Stimulated activated CD4-positive, alpha-beta T cell treated with anti-CD3 and anti-CD28 coated beads, Interleukin-15, amount 100 ng/mL, for 1 hour (primary cell): ENCODE results near the gene D2HGDH.
"Not testable (repeated sequence)": the region's sequence is repeated elsewhere in the genome, so short reads cannot be mapped to it uniquely, and the experiment has no call there.

Experiments
- DNase-seq, 2 donors: peaks; one replicate each; pipeline ENCODE4 v3.0.0-alpha.2; 2020; ENCODE audit warnings: low read depth in 1 of 2, low spot score in 1 of 2

The D2HGDH gene

DNA sequence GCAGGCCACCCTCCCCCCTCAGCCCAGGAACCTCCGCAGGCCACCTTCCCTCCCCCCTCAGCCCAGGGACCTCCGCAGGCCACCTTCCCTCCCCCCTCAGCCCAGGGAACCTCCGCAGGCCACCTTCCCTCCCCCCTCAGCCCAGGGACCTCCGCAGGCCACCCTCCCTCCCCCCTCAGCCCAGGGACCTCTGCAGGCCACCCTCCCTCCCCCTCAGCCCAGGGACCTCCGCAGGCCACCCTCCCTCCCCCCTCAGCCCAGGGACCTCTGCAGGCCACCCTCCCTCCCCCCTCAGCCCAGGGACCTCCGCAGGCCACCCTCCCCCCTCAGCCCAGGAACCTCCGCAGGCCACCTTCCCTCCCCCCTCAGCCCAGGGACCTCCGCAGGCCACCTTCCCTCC, 71.8 kb downstream of the D2HGDH start:
- not testable (repeated sequence) for DNase-seq

- DNase-seq, result no peak
These were observed 73.8 kb downstream of the D2HGDH start for GRCh38 chr2:241808051-241808720.

GRCh38 chr2:241808721-241809382, 74.4 kb downstream of the D2HGDH start, which contains the start of gene NEU4:
Gene NEU4, plus strand, starts transcription at chr2:241809193. Its CDS starts 5,292 bp downstream, at chr2:241814485.
- no peak for DNase-seq

DNA sequence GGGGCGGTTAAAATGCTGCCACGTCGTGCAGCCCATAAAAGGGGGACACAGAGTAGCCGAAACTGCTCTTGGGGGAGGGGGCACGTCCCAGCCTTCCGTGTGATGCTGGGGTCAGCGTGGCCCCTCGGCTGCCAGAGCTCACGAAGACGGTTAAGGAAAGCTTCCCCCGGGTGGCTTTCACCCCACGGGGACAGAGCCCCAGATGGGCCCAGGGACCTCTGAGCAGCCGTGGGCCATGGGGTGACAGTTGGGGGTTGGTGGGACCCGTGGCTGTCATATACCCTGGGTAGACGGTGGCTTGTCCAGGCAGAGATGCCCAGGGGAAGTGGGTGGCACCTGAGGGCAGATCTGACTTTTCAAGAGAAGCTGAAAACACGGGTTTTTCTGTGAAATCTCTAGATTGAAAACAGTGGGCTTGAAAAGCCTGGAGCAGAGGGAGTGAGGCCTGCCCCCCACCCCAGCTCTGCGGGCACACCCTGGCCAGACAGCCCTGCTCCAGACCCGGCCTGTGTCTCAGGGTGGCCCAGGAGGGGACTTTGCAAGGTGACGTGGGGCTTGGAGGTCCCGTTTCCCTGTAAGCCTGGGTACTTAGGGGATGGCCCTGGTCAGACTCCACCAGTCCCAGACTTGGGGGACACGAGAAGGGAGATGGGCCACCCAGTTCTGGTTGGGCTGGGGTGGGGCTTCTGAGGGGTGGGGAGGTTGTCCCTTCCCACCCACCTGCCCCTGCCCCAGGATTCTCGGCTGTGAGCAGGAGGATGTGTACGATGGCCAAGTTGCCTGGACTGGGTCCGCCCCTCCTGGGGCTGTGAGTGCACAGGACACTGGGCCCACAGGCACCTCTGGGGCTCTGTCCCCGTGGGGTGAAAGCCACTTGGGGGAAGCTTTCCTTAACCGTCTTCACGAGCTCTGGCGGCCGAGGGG, 75.2 kb downstream of the D2HGDH start:
- DNase-seq, result no peak

DNA sequence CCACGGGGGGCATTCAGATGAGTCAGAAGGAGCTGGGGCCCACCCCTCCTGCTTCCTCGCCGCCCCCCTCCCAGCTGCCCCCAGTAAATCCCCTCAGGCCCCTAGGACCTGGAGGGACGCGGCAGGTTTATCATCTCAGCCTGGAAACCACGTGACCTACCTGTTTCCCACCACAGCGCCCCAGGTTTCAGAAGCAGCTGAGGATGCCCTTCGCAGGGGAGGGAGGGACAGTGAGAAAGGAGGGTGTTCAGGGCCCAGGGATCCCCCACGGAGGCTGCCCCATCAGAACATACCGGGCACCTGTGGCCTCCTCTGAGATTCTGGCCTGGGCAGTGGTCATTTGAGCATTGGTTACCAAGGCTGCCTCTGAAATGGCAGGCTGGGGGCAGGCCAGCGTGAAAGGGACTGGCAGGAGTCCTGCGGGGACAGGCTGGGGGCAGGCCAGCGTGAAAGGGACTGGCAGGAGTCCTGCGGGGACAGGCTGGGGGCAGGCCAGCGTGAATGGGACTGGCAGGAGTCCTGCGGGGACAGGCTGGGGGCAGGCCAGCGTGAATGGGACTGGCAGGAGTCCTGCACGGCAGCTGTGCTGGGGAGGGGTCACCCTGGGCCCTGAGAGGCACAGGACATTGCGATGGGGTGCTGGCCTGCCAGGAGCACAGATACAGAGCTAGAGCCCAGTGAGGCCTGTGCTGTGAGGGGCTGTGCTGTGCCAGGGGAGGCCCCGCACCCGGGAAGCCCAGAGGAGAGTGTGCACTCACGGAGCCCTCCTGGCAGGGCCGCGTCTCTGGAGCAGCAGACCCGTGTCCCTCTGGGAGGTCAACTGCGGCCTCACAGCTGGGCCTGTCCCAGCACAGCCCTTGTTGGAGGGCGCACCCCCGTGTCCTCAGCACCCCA, 76.1 kb downstream of the D2HGDH start:
- no peak for DNase-seq

GRCh38 chr2:241811201-241811951, 76.9 kb downstream of the D2HGDH start:
- no peak for DNase-seq

GRCh38 chr2:241811952-241812729, 77.7 kb downstream of the D2HGDH start:
- DNase-seq, result no peak

- no peak for DNase-seq
These were observed 78.6 kb downstream of the D2HGDH start for GRCh38 chr2:241812730-241813643.

- DNase-seq, result no peak
These were observed 79.4 kb downstream of the D2HGDH start for GRCh38 chr2:241813644-241814392.

- no peak for DNase-seq
These were observed 79.9 kb downstream of the D2HGDH start for GRCh38 chr2:241814393-241814642.

- no peak for DNase-seq
These were observed 80.4 kb downstream of the D2HGDH start for GRCh38 chr2:241814643-241815476.

GRCh38 chr2:241815477-241816430, 81.3 kb downstream of the D2HGDH start:
- DNase-seq, result no peak

- no peak for DNase-seq
These were observed 82.1 kb downstream of the D2HGDH start for GRCh38 chr2:241816431-241817121.

GRCh38 chr2:241817126-241817820, 82.8 kb downstream of the D2HGDH start:
- DNase-seq, result no peak

DNA sequence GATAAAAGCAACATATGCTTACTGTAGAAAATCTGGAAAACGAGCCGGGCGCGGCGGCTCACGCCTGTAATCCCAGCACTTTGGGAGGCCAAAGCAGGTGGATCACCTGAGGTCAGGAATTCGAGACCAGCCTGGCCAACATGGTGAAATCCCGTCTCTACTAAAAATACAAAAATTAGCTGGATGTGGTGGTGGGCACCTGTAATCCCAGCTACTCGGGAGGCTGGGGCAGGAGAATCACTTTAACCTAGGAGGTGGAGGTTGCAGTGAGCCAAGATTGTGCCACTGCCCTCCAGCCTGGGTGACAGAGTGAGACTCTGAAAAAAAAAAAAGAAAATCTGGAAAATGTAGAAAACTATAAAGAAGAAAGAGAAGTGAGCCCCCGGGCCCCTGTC, 83.4 kb downstream of the D2HGDH start:
- DNase-seq, result not testable (repeated sequence)
